ENCODE measurements around the gene LINC00632.

- no peak for TF ChIP-seq CTCF (IDR thresholded peaks at IDR 0.05; ENCODE audit: low read length)
- no peak for TF ChIP-seq EZH2 (IDR thresholded peaks at IDR 0.05; ENCODE audit: borderline replicate concordance, low read length)
These were observed 106.3 kb downstream of the LINC00632 start for GRCh38 chrX:140815868-140816267.
